GM21576 (cell line): ENCODE data around the gene FTCD.
"Not testable (repeated sequence)": the region's sequence is repeated elsewhere in the genome, so short reads cannot be mapped to it uniquely, and the experiment has no call there.

Source experiments
- ATAC-seq: cut with Tn5 transposase; IDR thresholded peaks from one replicate; pipeline ENCODE4 v1.9.1; 2021; ENCODE audit warnings: mild to moderate bottlenecking, moderate library complexity; ENCODE audit not compliant: unreplicated experiment

The FTCD gene

DNA sequence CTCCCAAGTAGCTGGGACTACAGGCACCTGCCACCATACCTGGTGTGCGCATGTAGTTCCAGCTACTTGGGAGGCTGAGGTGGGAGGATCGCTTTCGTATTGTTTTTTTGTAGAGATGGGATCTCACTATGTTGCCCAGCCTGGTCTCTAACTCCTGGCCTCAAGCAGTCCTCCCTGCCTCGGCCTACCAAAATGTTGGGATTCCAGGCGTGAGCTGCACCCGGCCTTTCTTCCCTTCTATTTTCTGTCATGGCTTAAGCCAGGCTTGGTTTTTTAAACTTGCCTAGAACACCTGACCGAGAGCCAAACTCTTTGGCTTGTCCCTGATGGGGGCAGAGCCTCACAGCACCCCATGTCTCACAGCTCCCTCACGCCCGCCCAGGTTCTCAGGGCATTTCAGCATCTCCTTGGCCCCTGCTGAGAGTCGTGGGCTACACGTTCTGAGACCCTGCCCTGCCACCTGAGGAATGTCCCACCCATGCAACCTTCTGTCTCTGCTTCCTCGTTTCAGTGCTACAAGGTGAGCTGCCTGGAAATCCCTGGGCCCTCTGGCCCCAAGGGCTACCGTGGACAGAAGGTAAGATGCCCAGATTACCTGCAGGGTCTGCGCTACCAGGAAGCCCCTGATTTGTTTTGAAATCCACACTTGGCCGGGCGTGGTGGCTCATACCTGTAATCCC is 41.7 kb downstream of the FTCD start:
- ATAC-seq = no peak

GRCh38 chr21:46112725-46113215 is 42.6 kb downstream of the FTCD start:
- ATAC-seq = no peak

GRCh38 chr21:46111857-46112724 is 43.3 kb downstream of the FTCD start:
- no peak for ATAC-seq

- ATAC-seq = no peak
Measured at GRCh38 chr21:46111193-46111571, 44.2 kb downstream of the FTCD start.

GRCh38 chr21:46110499-46111192 is 44.7 kb downstream of the FTCD start:
- ATAC-seq = no peak

GRCh38 chr21:46109313-46110221 is 45.8 kb downstream of the FTCD start:
- no peak for ATAC-seq

DNA sequence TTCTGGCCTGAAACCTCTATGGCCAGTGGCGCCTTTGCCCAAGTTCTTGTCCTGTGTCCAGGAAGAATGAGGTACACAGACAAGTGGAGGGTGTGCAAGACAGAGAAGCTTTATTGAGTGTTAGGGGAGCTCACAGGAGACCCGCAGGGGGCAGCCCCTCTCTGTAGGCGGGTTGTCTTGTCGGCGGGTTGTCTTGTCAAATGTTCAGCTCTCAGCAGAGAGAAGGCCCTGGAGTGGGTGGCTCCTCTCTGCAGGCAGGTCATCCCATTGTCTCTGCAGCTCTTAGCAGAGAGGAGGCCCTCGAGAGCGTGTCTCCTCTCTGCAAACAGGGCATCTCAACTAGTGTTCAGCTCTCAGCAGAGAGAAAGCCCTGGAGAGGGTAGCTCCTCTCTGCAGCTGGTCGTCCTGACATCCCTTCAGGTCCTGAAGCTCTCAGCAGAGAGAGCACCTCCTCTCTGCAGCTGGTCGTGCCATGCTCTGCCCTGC is 46.5 kb downstream of the FTCD start:
- ATAC-seq = no peak

DNA sequence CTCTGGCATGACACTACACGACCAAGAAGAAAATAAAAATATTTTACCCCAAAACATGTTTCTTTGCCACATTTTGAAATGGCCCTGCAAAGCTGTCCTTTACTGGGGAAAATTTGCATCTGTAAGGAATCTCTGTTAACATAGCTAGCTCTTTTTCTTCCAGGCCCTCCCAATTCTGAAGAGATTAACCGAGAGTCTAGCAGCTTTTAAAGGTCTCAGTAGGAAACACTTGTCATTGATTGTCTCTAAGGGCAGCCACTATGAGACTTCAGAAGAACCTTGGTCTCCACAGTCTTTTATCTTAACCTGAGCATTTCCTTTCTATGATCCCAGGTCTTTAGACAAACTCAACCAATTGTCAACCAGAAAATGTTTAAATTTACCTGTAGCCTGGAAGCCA is 48.0 kb downstream of the FTCD start:
- ATAC-seq = not testable (repeated sequence)

DNA sequence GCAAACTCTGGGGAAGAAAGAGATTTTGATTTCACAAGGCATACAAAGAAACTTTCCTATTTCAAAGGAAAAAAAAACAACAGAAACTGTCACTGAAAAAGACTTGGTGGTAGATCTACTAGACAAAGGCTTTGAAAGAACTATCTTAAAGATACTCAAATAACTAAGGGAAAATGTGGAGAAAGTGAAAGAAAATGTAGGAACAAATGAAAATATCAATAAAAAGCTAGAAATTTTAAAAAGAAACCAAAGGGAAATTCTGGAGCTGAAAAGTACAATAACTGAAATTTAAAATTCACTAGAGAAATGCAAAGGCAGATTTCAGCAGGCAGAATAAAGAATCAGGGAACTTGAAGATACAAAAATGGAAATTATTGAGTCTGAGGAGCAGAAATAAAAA is 51.3 kb downstream of the FTCD start:
- ATAC-seq = no peak

DNA sequence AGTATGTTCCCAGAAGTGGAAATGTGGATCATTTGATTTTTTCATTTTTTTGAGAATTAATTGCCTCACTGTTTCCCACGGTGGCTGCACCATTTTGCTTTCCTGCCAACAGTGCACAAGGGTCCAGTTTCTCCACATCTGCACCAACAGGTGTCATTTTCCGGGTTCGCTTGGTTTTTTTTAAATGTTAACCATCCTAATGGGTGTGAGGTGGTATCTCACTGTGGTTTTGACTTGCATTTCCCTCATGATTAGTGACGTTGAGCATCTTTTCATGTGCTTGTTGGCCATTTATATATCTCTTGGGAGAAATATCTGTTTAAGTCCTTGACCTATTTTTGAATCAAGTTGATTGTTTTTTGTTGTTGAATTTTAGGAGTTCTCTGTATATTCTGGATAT is 54.5 kb downstream of the FTCD start:
- no peak for ATAC-seq

- ATAC-seq = no peak
Measured at GRCh38 chr21:46100426-46100825, 55.0 kb downstream of the FTCD start.

- no peak for ATAC-seq
Measured at GRCh38 chr21:46100020-46100419, 55.4 kb downstream of the FTCD start.

GRCh38 chr21:46099476-46099875 is 55.9 kb downstream of the FTCD start:
- no peak for ATAC-seq

DNA sequence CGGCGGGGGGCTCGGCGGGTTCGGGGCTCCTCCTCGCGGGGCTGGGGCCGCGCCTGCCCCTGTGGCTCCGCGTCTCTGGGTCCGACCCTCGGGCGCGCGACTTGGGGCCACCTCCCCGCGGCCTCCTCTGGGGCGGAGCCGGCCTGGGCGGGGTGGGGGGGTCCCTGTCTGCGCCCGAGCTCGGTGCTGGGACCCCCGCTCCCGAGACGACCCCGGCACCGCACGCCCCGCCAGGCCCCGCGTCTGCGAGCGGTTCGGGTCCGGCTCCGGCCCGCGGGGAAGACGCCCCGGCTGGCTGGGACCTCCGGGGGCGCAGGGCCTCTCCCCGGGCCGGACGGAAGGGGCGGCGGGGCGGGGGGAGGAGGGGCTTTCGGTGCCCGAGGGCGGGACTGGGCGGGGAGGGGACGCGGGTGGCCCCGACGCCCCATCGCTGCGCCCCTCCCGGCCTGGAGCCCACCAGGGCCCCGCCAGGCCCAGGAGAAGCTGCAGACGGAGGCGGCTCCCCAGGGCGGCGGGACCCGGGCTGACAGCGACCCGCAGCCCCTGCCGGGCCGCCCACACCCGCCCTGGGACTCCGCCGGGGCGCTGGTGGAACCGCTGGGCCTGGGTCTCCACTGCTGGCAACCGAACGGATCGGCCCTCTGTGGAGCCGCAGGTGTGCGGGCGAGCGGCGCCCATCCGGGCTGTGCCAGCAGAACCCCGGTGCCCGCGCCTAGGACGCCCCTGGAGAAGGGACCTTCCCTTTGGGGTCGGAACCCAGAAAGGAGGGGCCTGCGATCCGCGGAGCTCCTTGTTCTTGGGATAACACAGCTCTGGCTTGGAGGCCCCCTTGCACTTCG is 56.9 kb downstream of the FTCD start:
- no peak for ATAC-seq

DNA sequence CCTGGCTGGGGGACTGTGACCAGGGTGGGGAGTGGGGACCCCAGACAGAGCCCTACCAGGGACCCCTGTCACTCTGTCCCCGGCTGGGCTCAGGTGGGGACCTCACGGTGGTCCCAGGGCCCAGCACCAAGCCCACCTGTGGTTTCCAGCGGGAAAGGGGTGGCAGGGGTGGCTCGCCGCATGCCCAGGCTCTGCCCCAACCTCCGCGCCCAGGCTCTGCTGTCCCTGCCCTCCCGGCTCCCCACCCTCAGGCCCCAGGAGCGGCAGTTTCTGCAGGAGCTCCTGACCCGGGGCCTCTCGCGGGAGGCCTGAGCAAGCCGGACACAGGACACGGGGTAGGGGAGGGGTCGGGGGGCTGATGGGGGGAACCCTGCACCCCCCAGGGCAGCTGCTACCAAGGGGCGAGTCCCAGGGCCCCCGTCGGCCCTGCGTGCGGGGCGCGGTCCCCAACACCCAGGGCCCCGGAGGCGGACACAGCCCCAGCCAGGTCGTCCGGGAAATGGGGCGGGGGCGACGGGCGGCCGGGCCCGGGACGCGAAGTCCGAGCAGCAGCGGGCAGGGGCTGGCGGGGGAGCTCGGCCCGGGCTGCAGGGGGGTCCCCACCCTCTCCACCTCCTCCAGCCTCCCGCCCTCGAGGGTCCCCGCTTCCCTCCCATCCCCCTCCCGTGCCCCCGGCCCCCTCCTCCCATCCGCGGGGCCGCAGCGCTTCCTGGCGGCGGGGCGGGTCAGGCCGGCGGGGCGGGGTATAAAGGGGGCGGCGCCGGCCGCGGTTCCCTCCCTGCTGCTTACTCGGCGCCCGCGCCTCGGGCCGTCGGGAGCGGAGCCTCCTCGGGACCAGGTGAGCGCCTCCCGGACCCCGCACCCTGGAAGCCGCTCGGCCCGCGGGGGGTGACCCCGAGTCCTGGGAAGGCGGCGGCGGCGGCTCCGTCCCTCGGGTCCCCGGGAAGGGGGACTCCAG is 57.8 kb downstream of the FTCD start, which contains the start of gene COL6A2:
Gene COL6A2, plus strand, starts transcription at position 777 of the 958 bp plus-strand sequence.
- ATAC-seq = no peak

DNA sequence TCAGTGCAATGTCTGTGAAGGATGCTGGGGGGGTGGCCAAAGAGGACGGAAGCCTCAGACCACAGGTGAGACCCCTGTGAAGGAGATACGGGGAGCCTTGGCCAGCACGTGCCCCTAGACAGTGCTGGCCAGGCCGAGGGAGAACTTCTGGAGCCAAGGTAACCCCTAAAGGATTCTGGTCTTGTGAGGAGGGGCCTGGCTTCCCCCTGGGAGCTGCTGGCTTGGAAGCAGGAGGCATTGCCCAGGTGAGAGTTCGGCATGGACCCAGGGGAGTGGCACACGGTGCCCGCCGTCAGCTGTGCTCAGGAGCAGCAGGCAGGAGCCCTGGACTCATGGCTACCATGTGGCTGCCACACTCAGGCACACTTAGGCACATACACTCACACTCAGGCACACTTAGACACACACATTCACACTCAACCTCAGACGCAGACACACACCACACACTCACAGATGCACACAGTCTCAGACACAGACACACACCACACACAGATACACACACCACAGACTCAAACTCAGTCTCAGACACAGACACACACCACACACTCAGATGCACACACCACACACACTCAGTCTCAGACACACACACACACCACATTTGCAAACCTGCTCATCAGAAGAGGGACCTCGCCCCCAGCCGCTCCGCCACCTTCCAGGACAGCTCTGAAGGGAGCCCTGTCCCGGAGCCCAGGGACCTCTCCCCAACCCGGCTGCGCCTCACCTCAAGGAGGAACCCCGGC is 58.6 kb downstream of the FTCD start:
- ATAC-seq = no peak

GRCh38 chr21:46095814-46096595 is 59.4 kb downstream of the FTCD start:
- ATAC-seq = no peak
